HG03097 (cell line): ENCODE results near the gene TTLL13.
"Not testable (repeated sequence)": the region's sequence is repeated elsewhere in the genome, so short reads cannot be mapped to it uniquely, and the experiment has no call there.

Experiments
- ATAC-seq: cut with Tn5 transposase; IDR thresholded peaks from one replicate; pipeline ENCODE4 v1.9.1; 2021; ENCODE audit not compliant: unreplicated experiment, low FRiP score

TTLL13 gene

DNA sequence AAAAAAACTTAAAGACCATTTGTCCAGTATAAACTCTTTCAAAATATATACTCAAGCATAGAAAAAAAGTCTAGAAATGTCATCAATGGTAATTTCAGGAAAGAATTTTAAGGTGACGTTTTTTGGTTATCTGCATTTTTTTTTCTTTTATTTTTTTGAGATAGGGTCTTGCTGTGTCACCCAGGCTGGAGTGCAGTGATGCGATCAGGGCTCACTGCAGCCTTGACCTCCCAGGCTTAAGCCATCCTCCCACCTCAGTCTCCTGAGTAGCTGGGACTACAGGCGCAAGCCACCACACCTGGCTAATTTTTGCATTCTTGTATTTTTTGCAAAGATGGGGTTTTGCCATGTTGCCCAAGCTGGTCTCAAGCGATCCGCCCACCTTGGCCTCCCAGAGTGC lies 31.4 kb downstream of the TTLL13 start:
- not testable (repeated sequence) for ATAC-seq

- ATAC-seq: not testable (repeated sequence)
These were observed 32.3 kb downstream of the TTLL13 start for GRCh38 chr15:90281637-90282036.

DNA sequence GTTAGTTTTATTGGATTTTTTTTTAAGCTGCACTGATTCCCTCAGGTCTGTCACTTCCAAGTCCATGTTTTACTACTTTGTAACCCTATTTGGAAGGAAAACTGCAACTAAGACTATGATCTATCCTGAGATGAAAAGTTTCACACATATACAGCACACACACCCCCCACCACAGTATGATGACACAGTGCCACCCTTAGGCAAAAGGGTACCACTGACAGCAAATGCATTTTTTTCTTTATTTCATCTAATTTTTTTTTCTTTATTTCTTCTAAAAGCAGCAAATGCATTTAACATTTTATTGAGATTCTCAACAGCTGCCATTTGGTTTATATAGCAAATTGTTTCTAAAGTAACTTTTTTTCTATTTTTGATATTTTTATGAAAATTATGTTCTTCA lies 37.3 kb downstream of the TTLL13 start:
- no peak for ATAC-seq

DNA sequence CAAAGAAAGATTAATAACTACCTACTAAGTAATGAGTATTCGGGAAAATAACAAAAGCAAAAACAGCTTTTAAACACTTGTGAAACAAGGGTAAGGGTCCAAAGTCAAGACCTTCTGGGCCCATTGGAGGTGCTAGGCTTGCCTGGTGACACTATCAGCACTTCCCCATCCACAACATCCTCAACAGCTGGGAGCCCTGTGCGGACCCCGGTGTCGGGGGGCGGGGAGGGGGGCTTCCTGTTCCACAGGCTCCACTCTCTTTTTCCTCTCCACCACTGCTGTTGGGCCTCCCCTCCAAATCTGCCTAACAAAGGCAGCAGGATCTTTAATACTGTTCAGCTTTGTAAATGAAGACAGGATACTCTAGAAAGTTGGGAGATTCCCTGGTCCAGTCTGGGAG lies 37.7 kb downstream of the TTLL13 start:
- ATAC-seq: no peak

DNA sequence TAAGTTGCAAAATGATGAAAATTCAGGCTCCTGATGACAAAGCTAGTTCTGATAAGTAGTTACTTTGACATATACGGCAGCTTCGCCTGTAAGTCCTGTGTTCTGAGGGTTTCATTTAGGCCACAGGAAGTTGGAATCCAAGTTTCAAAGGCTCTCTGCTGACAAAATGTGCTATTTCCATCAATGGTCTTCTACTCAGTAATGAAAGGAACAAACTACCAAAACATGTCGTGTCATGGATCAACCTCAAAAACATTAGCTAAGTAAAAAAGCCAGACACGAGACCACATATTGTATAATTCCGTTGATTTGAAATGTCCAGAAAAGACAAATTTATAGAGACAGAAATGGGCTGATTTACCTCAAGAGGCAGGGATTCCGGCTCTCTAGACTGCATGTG lies 38.6 kb downstream of the TTLL13 start:
- no peak for ATAC-seq

DNA sequence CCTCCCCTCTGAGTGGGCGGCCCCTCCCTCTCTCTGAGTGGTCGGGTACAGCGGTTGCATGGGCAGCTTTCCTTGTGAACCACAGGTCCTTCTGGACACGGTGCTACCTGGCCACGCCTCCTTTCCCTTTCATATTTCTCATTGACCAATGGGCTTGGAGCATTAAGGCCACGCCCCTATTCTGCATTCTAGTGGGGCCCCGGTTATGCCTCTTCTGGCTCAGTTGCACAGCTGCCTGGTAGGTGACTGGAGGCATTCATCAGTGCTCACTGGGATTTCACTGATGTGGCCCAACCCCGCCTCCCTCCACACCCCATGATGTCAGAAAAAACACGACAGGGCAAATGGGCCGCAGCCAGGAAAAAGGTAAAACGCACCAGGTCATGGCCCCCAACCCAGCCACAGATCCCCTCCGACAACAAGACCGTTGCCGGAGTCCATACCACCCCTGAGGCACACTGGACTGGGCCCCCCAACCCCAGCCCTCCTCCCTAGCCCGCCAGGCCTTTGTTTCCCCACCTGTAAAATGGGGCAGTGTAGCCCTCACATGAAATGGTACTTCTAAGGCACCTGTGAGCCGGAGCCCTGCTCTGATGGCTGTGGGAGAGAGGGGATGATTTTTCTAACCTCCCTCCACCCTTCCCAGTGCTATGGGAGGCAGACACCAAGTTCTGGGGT lies 42.5 kb downstream of the TTLL13 start:
- ATAC-seq: no peak

DNA sequence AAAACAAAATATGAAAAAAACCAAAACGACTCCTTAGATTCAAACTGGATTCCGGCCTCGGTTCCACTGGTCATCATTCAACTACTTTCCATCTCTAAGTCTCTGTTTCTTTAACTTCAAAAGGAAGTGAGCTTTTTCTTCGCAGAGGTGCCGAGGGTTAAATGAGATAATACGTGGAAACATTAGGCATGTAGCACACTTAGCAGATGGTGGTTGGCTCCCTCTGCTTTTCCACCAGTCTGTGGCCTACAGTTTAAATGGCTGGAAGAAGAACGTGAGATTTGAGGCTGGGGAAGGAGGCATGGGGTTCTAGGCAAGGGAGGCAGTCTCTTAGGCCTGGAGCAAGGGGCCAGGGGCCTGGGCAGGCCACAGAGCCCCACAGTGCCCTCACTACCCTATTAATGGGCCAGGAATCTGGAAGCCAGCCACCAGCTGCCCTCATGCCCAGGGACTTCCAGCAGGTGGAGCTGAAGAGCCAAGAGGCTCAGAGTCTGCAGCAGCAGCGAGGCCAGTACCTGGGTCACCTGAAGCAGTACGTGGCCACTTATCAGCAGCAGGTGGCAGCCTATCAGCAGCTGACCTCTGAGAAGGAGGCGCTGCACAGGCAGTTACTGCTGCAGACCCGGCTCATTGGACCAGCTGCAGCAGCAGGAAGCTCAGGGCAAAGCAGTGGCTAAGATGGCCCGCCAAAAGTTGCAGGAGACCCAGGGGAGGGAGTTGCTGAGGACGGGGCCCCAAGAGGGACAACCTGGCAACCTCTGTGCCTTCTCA lies 43.9 kb downstream of the TTLL13 start:
- not testable (repeated sequence) for ATAC-seq

- no peak for ATAC-seq
These were observed 44.8 kb downstream of the TTLL13 start for GRCh38 chr15:90294159-90294558.

DNA sequence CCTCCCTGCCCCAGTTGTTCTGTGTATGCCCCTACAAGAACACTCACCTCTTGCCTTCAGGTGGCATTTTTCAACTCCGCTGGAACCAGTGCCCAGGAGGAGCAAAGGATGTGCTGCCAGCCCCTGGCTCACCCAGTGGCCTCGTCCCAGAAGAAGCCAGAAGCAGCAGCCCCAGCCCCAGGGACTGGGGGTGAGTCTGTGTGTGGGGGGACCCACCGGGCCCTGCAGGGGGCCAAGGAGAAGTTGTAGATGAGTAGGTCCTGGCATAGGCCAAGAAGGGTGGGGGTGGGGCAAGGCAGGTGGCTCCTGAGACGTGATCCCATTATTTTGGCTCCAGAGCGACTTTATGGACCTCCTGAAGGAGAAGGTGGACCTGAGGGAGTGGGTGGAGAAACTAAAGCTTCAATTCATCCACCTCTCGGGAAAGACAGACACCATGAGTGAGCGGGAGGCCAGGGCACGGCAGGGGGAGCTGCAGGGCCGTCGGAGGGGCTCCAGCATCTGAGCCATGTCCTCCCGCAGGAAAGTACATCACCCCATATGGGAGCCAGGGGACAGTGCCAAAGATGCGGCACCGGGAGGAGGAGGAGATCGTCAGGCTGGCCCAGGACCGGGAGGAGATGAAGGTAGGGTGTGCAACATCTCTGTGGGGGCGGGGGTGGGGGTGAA lies 45.4 kb downstream of the TTLL13 start:
- ATAC-seq: no peak

GRCh38 chr15:90295270-90295648 lies 45.9 kb downstream of the TTLL13 start:
- no peak for ATAC-seq

- ATAC-seq: not testable (repeated sequence)
These were observed 47.0 kb downstream of the TTLL13 start for GRCh38 chr15:90296316-90296884.

GRCh38 chr15:90297021-90297420 lies 47.7 kb downstream of the TTLL13 start:
- no peak for ATAC-seq

- ATAC-seq: no peak
These were observed 51.2 kb downstream of the TTLL13 start for GRCh38 chr15:90300541-90300940.

DNA sequence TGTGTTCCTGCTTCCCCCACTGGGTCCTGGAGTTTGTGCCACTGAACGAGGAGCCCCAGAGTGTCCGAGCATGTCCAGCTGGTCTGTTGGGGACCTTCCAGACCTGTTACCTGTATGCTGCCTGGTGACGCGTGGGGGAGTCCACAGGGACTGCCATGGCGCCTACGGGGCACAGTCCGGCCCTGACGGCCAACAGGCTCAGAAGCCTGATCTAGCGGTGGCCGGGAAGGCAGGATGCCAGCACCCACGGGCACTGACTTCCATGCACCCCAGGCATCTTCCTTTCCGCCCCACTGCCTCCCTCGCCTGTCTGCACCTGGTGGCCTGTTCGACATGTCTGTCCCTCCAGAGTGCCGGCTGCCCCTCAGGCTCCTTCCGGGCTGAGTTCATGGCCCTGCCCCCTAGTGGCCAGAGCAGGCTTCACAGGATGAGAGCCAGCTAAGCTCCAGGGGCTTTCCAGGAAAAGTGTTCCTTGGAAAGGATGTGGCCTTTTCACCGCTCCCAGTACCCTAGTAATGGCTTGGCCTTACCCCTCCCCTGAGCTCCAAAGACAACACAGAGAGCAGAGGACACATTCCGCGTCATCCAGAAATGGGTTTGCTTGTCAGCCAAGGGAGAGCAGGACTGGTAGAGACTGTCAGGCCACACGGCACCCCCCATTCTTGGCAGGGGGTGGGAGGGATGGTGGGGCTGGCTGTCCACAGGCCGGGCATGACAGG lies 51.8 kb downstream of the TTLL13 start:
- no peak for ATAC-seq

GRCh38 chr15:90301707-90302300 lies 52.4 kb downstream of the TTLL13 start:
- no peak for ATAC-seq

DNA sequence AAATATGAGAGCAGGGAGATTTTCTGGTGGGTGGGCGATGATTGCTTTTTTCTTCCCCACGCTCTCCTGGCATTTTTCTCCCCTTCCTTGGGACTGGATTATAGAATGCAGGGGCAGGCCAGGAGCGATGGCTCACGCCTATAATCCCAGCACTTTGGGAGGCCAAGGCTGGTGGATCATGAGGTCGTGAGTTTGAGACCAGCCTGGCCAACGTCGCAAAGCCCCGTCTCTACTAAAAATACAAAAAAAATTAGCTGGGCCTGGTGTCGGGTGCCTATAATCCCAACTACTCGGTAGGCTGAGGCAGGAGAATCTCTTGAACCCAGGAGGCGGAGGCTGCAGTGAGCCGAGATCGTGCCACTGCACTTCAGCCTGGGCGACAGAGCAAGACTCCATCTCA lies 56.0 kb downstream of the TTLL13 start:
- ATAC-seq: not testable (repeated sequence)

DNA sequence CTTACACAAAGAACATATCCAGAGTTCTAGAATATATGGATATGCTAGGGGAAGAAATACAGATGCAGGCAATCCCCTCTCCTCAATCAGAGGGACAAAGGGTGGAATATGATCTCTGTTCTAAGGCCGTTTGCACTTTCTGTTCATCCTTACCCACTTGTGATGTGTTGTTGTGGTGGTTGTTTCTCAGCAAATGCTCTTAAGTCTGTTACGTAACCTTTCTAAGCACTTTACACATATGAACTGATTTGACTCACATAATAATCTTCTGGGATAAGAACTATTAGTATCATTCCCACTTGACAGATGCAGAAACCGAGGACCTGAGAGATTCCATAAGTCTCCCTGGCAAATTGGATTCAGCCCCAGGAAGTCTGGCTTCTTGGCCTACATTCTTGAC lies 56.6 kb downstream of the TTLL13 start:
- no peak for ATAC-seq

- no peak for ATAC-seq
These were observed 57.2 kb downstream of the TTLL13 start for GRCh38 chr15:90306560-90306959.

- no peak for ATAC-seq
These were observed 58.3 kb downstream of the TTLL13 start for GRCh38 chr15:90307661-90308060.

DNA sequence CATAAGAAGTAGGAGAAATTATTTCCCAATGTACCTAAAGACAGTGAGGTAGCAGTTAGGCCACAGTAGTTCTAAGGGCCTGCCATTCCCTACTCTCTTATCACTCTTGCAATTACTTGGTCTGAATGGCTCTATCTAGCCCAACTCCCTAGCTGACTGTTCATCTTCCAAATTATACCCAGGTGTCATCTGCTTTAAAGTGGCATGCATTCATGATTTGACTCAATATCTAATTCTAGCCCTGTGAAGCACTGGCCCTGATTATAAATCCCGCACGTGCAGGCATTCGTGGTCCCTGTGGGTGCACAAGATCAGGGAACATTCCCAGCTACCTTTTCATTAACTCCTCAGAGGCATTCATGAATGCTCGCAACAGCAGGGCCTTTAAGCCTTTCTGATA lies 59.7 kb downstream of the TTLL13 start:
- ATAC-seq: no peak
